Esophagus muscularis mucosa (tissue), 4 donors: Measurements from ENCODE around the gene KRT82. TPM values are rescaled to one million over a fixed set of nuclear protein-coding genes. Genes with fewer than 3 reads are reported as not detected.

Source experiments
- DNase-seq: peaks from one replicate; pipeline ENCODE4 v3.0.0-alpha.2; 2017; ENCODE audit errors: extremely low spot score
- H3K27ac ChIP-seq, 4 donors: fragments of 200-600 bp; sonication (generic); replicated peaks in 1 of 4; 1 replicate in 3 of 4; 2 replicates in 1 of 4; pipeline ENCODE4 v1.5.1; 2016 to 2019; ENCODE audit warnings: mild to moderate bottlenecking in 1 of 4
- H3K27me3 ChIP-seq, 4 donors: fragments of 200-600 bp; sonication (generic); one replicate each; pipeline versions ENCODE4 v1.5.1 to v1.6.0; 2016 to 2019
- H3K36me3 ChIP-seq, 4 donors: fragments of 200-600 bp; sonication (generic); one replicate each; pipeline ENCODE4 v1.5.1; 2016 to 2019
- H3K4me1 ChIP-seq, 4 donors: fragments of 200-600 bp; sonication (generic); one replicate each; pipeline ENCODE4 v1.5.1; 2016 to 2019
- H3K4me3 ChIP-seq, 4 donors: fragments of 200-600 bp; sonication (generic); 1 replicate in 2 of 4; 2 replicates in 2 of 4; pipeline ENCODE4 v1.5.1; 2016 to 2019; ENCODE audit warnings: mild to moderate bottlenecking in 4 of 4, moderate library complexity in 1 of 4
- H3K9me3 ChIP-seq, 4 donors: fragments of 200-600 bp; sonication (generic); 1 replicate in 3 of 4; 2 replicates in 1 of 4; pipeline ENCODE4 v1.5.1; 2016 to 2019
- CTCF ChIP-seq, 3 experiments: fragments of 200-600 bp in 2 of 3; fragments of 450-650 bp in 1 of 3; sonication (generic) in 2 of 3; IDR thresholded peaks; one replicate each; pipeline ENCODE4 v1.5.1; 2017 to 2019; ENCODE audit warnings: antibody characterized with exemption in 3 of 3, mild to moderate bottlenecking in 2 of 3, moderate library complexity in 1 of 3
- EP300 ChIP-seq: sonication (generic); formaldehyde crosslinking; IDR thresholded peaks from one replicate; pipeline ENCODE4 v1.6.1; 2017; ENCODE audit warnings: antibody characterized with exemption
- POLR2A ChIP-seq: fragments of 450-650 bp; IDR thresholded peaks from one replicate; pipeline ENCODE4 v1.6.1; 2017; ENCODE audit warnings: antibody characterized with exemption, moderate library complexity, mild to moderate bottlenecking, low read depth
- POLR2AphosphoS5 ChIP-seq, 2 donors: sonication (generic); formaldehyde crosslinking; IDR thresholded peaks; one replicate each; pipeline ENCODE4 v1.6.1; 2017; ENCODE audit warnings: antibody characterized with exemption in 2 of 2
- WGBS: methylation state at CpG from one replicate; pipeline ENCODE4 v1.1.5; 2018; 5-methylcytosine and 5-hydroxymethylcytosine counted together
- intact Hi-C: fragments of 100-400 bp; cut with DNase I; formaldehyde crosslinking; loops from one replicate; pipeline ENCODE4 v1.15.1; 2023
- total RNA-seq, 4 donors: library from RNA; depleted of rRNA; stranded (reverse); fragments of >200 nt; gene quantifications; one replicate each; pipeline versions ENCODE4 v1.1.0 to v1.2.1, GENCODE V29; 2016

KRT82 gene
- total RNA-seq, 4 donors from 2014 or later, result not detected

- TF ChIP-seq CTCF (IDR thresholded peaks at IDR 0.05) (no peak), POLR2A (no peak), POLR2AphosphoS5 (IDR thresholded peaks at IDR 0.05) (no peak), EP300 (no peak)
These were observed 33.3 kb upstream of the KRT82 start for GRCh38 chr12:52439420-52439819.

GRCh38 chr12:52438305-52439301 lies 32.5 kb upstream of the KRT82 start:
- Histone ChIP-seq H3K27me3 (no peaks in the 10 kb centered on the region), H3K9me3 (no peaks in the 10 kb centered on the region), H3K4me1 (peaks cover 0 to 13% (median 0%) of the 10 kb centered on the region in 4 donors), H3K27ac (no peak overlapping the region), H3K36me3 (no peaks in the 10 kb centered on the region), H3K4me3 (no peak overlapping the region)
- no peak for TF ChIP-seq POLR2AphosphoS5 (IDR thresholded peaks at IDR 0.05)
- TF ChIP-seq EP300, result no peak
- no peak for TF ChIP-seq POLR2A
- no peak for TF ChIP-seq CTCF (IDR thresholded peaks at IDR 0.05)
- intact Hi-C loops, result no loop called here
- no peak for DNase-seq
- WGBS, result 87% methylated on average over 8 of the region's 8 CpGs

More at GRCh38 chr12:52439420-52439819, 33.3 kb upstream of the KRT82 start:
- Histone ChIP-seq H3K27ac (no peak overlapping the region), H3K36me3 (no peaks in the 10 kb centered on the region), H3K4me3 (no peak overlapping the region), H3K27me3 (no peaks in the 10 kb centered on the region), H3K9me3 (no peaks in the 10 kb centered on the region), H3K4me1 (peaks cover 0 to 13% (median 0%) of the 10 kb centered on the region in 4 donors)
- DNase-seq, result no peak
- intact Hi-C loops, result no loop called here
- WGBS, result 81% methylated on average over 7 of the region's 8 CpGs

GRCh38 chr12:52437508-52437907 lies 31.4 kb upstream of the KRT82 start:
- no peaks in the 10 kb centered on the region for H3K9me3 ChIP-seq
- DNase-seq, result no peak
- H3K4me3 ChIP-seq, result no peak overlapping the region
- no peaks in the 10 kb centered on the region for H3K36me3 ChIP-seq
- no peaks in the 10 kb centered on the region for H3K27me3 ChIP-seq
- no peak overlapping the region for H3K27ac ChIP-seq
- H3K4me1 ChIP-seq, result peaks cover 0 to 9% (median 0%) of the 10 kb centered on the region in 4 donors
- intact Hi-C loops, result no loop called here
- 94% methylated on average over 5 of the region's 9 CpGs for WGBS
- TF ChIP-seq POLR2AphosphoS5 (IDR thresholded peaks at IDR 0.05) (no peak), POLR2A (no peak), CTCF (IDR thresholded peaks at IDR 0.05) (no peak), EP300 (no peak)

GRCh38 chr12:52436828-52437474 lies 30.8 kb upstream of the KRT82 start:
- Histone ChIP-seq H3K4me1 (peaks cover 0 to 8% (median 0%) of the 10 kb centered on the region in 4 donors), H3K27ac (no peak overlapping the region), H3K4me3 (no peak overlapping the region), H3K36me3 (no peaks in the 10 kb centered on the region), H3K9me3 (no peaks in the 10 kb centered on the region), H3K27me3 (no peaks in the 10 kb centered on the region)
- DNase-seq, result no peak
- intact Hi-C loops, result no loop called here
- 78% methylated on average over 9 of the region's 9 CpGs for WGBS
- TF ChIP-seq POLR2AphosphoS5 (IDR thresholded peaks at IDR 0.05), result no peak
- TF ChIP-seq CTCF (IDR thresholded peaks at IDR 0.05), result no peak
